GM18519 (cell line): ENCODE results near the gene TMEM120B.
"Not testable (repeated sequence)": the region's sequence is repeated elsewhere in the genome, so short reads cannot be mapped to it uniquely, and the experiment has no call there.

ENCODE experiments used
- ATAC-seq: cut with Tn5 transposase; IDR thresholded peaks from one replicate; pipeline ENCODE4 v1.9.1; 2021; ENCODE audit warnings: mild to moderate bottlenecking, moderate library complexity; ENCODE audit not compliant: unreplicated experiment, low FRiP score

Gene TMEM120B

DNA sequence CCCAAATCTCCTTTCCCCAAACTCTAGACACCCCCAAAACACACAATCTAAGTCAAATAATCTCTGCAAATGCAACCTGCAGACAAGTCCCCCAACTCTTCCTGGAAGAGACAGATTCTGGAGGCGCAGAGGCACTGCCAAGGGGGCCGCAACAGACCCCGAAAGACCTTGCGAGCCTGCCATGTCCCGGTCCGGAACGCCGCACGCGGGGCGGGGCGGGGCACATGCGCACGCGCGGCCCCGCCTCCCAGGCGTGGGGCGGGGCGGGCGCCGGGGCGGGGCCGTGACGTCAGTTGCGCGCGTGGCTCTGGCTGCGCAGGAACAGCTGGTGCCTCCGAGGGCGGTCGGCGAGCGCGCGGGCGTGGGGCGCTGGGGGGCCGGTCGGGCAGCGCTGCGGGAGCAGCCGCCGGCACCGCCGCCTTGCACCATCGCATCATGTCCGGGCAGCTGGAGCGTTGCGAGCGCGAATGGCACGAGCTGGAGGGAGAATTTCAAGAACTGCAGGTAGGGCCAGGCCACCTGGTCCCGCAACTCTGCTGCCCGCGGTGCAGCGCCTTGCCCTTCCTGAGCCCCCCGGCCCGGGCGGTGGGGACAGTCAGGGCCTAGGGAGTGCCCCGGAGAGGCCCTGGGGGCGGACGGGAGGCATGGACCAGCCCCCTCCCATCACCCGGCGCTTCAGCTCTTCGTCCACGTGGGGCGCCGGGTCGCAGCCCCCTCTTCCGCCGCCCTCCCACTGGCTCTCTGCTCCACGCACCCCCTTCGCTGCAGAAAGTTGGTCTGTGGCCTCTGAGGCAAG, at the start of gene TMEM120B:
Gene TMEM120B, plus strand, starts transcription at position 292 of the 796 bp plus-strand sequence. Its CDS starts 144 bp downstream, at position 436.
- ATAC-seq = peak; percentile 68

- no peak for ATAC-seq
These were observed 49.0 kb upstream of the TMEM120B start for GRCh38 chr12:121663610-121663929.

- not testable (repeated sequence) for ATAC-seq
These were observed 45.7 kb upstream of the TMEM120B start for GRCh38 chr12:121666829-121667228.

GRCh38 chr12:121668750-121669520, 43.6 kb upstream of the TMEM120B start:
- ATAC-seq = no peak

DNA sequence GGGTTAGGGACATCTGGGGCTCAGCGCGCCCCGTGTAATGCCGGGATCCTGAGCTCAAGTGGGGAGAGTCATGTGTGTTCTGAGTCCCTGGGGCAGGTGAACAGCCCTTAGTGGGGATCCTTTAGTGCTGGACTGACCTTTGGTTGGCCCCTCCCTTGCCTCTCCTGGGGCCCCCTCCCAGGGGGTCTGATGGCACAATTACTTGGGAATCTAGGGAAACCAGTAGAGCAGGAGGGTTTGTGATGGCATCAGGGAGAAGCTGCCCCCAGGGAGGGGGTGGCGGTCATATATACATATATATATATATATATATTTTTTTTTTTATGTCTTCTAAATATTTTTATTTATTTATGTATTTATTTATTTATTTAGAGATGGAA, 43.0 kb upstream of the TMEM120B start, which contains the start of gene MORN3:
Gene MORN3, minus strand, starts transcription at position 134 of the 380 bp plus-strand sequence. CDS start 171 bp downstream, outside the sequence.
- no peak for ATAC-seq

GRCh38 chr12:121673013-121673511, 39.5 kb upstream of the TMEM120B start:
- ATAC-seq = no peak

DNA sequence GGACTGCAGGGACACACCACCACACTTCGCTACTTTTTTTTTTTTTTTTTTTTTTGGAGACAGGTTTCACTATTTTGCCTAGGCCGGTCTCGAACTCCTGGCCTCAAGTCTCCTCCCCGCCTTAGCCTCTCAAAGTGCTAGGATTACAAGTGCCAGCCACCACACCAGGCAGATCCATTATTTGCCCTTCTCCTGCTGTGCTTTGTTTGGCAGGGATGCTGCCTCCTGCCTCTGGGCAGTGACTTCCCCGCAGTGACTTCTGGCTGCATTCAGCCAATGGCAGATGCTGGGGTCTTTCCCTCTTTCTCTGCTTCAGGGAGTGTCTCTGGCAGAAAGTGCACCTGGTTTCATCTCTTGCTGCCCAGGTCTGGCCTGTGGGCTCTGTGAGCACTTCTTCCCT, 36.4 kb upstream of the TMEM120B start:
- no peak for ATAC-seq

DNA sequence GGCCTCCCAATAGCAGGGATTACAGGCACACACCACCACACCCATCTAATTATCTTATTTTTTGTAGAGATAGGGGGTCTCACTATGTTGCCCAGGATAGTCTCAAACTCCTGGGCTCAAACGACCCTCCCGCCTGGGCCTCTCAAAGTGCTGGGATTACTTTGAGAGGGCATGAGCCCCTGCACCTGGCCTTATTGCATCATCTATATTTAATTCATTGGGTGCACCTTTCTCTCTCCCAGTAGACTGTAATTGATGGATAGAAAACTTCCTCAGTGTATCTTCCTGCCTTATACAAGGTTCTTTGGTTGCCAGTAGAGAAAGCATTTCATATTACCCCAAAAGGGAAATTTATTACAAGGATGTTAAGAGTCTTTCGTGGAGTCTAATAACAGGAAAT, 34.2 kb upstream of the TMEM120B start:
- ATAC-seq = no peak

- no peak for ATAC-seq
These were observed 33.7 kb upstream of the TMEM120B start for GRCh38 chr12:121678716-121679300.

DNA sequence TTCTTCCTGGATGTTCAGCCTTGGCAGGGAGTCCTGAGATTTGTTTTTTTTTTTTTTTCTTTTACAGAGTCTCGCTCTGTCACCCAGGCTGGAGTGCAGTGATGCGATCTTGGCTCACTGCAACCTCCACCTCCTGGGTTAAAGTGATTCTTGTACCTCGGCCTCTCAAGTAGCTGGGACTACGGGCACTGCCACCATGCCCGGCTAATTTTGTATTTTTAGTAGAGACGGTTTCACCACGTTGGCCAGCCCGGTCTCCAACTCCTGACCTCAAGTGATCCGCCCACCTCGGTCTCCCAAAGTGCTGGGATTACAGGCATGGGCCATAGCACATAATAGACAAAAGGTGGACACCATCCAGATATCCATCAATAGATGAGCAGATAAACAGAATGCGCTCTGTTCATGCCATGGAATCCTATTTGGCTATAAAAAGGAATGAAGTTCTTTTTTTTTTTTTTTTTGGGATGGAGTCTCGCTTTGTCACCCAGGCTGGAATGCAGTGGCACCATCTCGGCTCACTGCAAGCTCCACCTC, 32.8 kb upstream of the TMEM120B start:
- not testable (repeated sequence) for ATAC-seq

DNA sequence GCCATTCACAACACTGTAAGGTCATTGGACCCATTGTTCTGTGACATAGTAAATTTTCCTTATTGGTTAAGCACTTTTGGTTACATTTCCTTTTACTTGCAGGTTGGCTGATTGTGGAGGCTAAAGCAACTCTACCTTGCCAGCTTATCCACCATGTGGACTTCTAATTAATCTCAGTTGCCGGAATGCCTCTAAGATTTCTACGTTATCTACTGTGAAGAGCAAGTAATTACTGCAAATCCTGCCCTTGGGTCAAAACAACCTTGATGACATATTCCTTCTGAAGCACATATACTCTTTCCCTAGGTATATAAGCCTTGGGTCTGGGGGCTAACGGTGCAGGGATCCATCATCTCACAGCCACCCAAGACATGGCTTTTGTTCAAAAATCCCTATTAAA, 23.6 kb upstream of the TMEM120B start:
- no peak for ATAC-seq

DNA sequence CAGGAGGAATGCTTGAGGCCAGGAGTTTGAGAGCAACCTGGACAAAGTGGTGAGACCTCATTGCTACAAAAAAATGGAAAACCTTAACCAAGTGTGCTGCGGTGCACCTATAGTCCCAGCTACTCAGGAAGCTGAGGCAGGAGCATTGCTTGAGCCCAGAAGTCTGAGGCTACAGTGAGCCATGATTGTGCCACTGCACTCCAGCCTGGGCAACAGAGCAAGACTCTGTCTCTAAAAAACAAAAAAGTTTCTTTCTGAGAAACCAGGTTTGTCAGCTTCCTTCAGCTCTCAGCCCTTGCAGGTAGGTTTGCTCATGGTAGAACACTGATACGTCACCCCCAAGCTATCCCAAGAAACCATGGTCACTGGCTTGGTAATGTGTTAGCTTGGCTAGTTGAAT, 23.1 kb upstream of the TMEM120B start:
- no peak for ATAC-seq

DNA sequence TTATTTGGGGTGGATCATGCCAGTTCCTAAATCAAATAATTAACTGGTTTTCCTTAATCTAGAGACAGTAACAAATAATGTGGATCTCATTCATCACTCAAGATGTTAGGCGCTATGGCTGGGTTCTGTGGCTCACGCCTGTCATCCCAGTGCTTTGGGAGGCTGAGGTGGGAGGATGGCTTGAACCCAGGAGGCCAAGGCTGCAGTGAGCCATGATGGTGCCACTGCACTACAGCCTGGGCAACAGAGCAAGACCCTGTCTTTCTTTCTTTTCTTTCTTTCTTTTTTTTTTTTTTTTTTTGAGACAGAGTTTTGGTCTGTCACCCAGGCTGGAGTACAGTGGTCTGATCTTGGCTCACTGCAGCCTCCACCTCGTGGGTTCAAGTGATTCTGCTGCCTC, 19.8 kb upstream of the TMEM120B start:
- ATAC-seq = not testable (repeated sequence)

DNA sequence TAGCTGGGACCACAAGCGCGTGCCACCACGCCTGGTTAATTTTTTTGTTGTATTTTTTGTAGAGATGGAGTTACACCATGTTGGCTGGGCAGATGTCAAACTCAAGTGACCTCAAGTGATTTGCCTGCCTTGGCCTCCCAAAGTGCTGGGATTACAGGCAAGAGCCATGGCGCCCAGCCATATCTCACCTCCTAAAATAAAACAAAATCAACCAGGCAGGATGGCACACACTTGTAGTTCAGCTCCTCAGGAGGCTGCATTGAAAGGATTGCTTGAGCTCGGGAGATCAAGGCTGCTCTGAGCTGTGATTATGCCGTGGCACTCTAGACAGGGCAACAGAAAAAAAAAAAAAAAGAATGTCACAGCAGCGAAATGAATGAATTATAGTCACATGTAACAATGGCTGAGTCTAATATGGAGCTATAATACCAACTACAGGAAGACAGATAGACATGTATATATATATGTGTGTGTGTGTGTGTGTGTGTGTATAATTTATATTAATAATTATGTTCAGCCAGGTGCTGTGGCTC, 19.3 kb upstream of the TMEM120B start:
- ATAC-seq = no peak

DNA sequence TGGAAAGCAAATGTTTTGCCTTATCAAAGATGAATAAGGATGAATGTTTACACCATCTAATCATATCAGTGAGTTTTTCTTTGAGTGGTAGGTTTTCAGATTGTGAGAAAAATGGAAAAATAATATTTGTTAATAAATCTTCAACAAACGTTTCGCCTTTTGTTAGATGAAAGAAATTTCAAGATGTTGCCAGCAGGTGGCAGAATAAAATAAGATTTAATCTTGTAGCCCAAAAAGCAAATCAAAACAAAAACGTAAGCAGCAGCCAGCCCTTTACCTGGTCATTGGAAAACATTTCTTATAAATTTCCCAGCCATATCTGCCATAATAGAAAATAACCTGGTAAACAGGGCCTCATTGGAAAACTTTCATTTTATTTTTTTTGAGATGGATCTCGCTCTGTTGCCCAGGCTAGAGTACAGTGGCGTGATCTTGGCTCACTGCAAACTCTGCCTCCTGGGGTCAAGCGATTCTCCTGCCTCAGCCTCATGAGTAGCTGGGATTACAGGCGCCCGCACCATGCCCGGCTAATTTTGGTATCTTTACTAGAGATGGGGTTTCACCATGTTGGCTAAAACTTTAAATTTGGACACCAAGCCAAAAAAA, 15.4 kb upstream of the TMEM120B start:
- ATAC-seq = no peak

- ATAC-seq = not testable (repeated sequence)
These were observed 14.7 kb upstream of the TMEM120B start for GRCh38 chr12:121697861-121698260.

DNA sequence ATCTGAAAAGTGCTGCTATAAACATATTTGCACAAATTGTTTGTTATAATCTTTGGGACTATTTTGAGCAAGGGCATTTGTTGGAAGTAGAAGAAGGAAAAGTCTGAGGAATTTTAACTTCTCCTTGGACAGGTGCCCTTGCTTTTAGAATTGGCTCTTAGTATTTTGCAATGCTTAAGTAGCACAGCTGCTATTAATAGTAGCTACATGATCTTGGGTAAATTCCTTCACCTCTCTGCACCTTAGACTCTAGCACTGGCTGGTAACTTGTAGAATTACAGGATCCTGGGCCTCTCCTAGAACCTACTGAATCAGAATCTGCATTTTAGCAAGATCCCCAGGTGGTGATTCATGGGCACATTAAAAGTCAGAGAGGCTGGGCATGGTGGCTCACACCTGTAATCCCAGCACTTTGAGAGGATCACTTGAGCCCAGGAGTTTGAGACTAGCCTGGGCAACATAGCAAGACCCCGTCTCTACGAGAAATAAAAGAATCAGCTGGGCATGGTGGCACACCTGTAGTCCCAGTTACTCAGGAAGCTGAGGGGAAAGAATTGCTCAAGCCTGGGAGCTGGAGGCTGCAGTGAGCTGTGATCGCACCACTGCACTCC, 10.8 kb upstream of the TMEM120B start:
- no peak for ATAC-seq

GRCh38 chr12:121702944-121703343, 9.6 kb upstream of the TMEM120B start:
- no peak for ATAC-seq

DNA sequence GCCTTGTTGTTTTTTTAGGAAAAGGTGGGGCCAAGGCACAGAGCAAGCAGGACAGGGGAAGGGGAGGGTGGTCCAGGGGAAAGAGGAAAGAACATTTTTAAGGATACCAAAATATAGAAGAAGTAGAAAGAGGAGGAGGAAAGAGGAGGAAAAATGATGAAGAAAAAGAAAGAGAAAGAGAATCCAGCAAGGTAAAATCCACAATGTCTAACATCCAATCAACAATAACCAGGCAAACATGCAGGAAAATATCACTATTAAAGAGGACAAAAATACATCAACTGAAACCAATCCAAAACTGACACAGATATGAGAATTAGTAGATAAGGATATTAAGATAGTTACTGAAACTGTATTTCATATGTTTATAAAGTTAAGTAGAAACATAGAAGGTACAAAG, 7.0 kb upstream of the TMEM120B start:
- no peak for ATAC-seq
